GM21423 (cell line): ENCODE results near the gene KDM4B.

Experiments
- ATAC-seq: cut with Tn5 transposase; IDR thresholded peaks from one replicate; pipeline ENCODE4 v1.9.1; 2021; ENCODE audit warnings: mild to moderate bottlenecking, moderate library complexity; ENCODE audit not compliant: unreplicated experiment

Gene KDM4B

GRCh38 chr19:5067678-5068077 is 98.8 kb downstream of the KDM4B start:
- ATAC-seq = no peak

- ATAC-seq = no peak
These were observed 99.5 kb downstream of the KDM4B start for GRCh38 chr19:5068233-5069072.

GRCh38 chr19:5070331-5070730 is 101.4 kb downstream of the KDM4B start:
- no peak for ATAC-seq

- ATAC-seq = no peak
These were observed 102.0 kb downstream of the KDM4B start for GRCh38 chr19:5070930-5071329.

- no peak for ATAC-seq
These were observed 102.7 kb downstream of the KDM4B start for GRCh38 chr19:5071579-5071978.

GRCh38 chr19:5072115-5072514 is 103.2 kb downstream of the KDM4B start:
- no peak for ATAC-seq

- no peak for ATAC-seq
These were observed 104.4 kb downstream of the KDM4B start for GRCh38 chr19:5073153-5073844.

- no peak for ATAC-seq
These were observed 105.5 kb downstream of the KDM4B start for GRCh38 chr19:5074407-5074806.

GRCh38 chr19:5074830-5075394 is 106.0 kb downstream of the KDM4B start:
- ATAC-seq = no peak

- ATAC-seq = no peak
These were observed 106.7 kb downstream of the KDM4B start for GRCh38 chr19:5075597-5075996.

GRCh38 chr19:5076440-5077208 is 107.7 kb downstream of the KDM4B start:
- ATAC-seq = no peak

- no peak for ATAC-seq
These were observed 108.2 kb downstream of the KDM4B start for GRCh38 chr19:5077209-5077515.

- no peak for ATAC-seq
These were observed 109.3 kb downstream of the KDM4B start for GRCh38 chr19:5078182-5078581.

- no peak for ATAC-seq
These were observed 109.8 kb downstream of the KDM4B start for GRCh38 chr19:5078666-5079065.

- ATAC-seq = no peak
These were observed 110.3 kb downstream of the KDM4B start for GRCh38 chr19:5079071-5079774.

- ATAC-seq = no peak
These were observed 111.2 kb downstream of the KDM4B start for GRCh38 chr19:5080030-5080654.

GRCh38 chr19:5080809-5081208 is 111.9 kb downstream of the KDM4B start:
- ATAC-seq = no peak

GRCh38 chr19:5081443-5082161 is 112.7 kb downstream of the KDM4B start:
- no peak for ATAC-seq

- ATAC-seq = no peak
These were observed 114.6 kb downstream of the KDM4B start for GRCh38 chr19:5083547-5083965.

- no peak for ATAC-seq
These were observed 116.7 kb downstream of the KDM4B start for GRCh38 chr19:5085566-5085965.
